Measurements from ENCODE around the gene ZNF587. TPM values are rescaled to one million over a fixed set of nuclear protein-coding genes. Genes with fewer than 3 reads are reported as not detected.

Gene ZNF587
- total RNA-seq, 6 experiments from 2014 or later: 22.6 to 28.6 (median 25.3) TPM

- DNase-seq: no peak
- Mint-ChIP-seq H3K4me3 (peak overlapping the region; percentile 92), H3K27ac (no peak overlapping the region), H3K4me1 (ENCODE audit: low read depth) (peaks cover 14% of the 10 kb centered on the region), H3K27me3 (ENCODE audit: insufficient read depth) (no peaks in the 10 kb centered on the region), H3K9me3 (peaks cover 39% of the 10 kb centered on the region), H3K36me3 (ENCODE audit: low read depth) (peaks cover 67% of the 10 kb centered on the region)
- TF ChIP-seq, protein P1, sequence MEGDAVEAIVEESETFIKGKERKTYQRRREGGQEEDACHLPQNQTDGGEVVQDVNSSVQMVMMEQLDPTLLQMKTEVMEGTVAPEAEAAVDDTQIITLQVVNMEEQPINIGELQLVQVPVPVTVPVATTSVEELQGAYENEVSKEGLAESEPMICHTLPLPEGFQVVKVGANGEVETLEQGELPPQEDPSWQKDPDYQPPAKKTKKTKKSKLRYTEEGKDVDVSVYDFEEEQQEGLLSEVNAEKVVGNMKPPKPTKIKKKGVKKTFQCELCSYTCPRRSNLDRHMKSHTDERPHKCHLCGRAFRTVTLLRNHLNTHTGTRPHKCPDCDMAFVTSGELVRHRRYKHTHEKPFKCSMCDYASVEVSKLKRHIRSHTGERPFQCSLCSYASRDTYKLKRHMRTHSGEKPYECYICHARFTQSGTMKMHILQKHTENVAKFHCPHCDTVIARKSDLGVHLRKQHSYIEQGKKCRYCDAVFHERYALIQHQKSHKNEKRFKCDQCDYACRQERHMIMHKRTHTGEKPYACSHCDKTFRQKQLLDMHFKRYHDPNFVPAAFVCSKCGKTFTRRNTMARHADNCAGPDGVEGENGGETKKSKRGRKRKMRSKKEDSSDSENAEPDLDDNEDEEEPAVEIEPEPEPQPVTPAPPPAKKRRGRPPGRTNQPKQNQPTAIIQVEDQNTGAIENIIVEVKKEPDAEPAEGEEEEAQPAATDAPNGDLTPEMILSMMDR (IDR thresholded peaks at IDR 0.05): no peak
These were observed 64.9 kb downstream of the ZNF587 start for GRCh38 chr19:57914531-57914930.

Other genes starting within 250 kb of the ZNF587 start
- gene ZNF530, start 250.0 kb upstream of the ZNF587 start, total RNA-seq (2021; fragmentation: NEBNext Ultra II Directional; extraction: Animal tissue kit (Norgen Biotek cat#: 25700)): 1 to 10 TPM; 2.3 to 4.5 (median 3.6) TPM
- gene ZNF134, start 235.6 kb upstream of the ZNF587 start, total RNA-seq (2021; fragmentation: NEBNext Ultra II Directional; extraction: Animal tissue kit (Norgen Biotek cat#: 25700)): 10 to 100 TPM; 13.5 to 14.6 (median 14.3) TPM
- 1 to 10 TPM; 5.8 to 8.1 (median 6.7) TPM for gene ZNF211, start 216.7 kb upstream of the ZNF587 start, total RNA-seq (2021; fragmentation: NEBNext Ultra II Directional; extraction: Animal tissue kit (Norgen Biotek cat#: 25700))
- gene ZSCAN4, start 180.9 kb upstream of the ZNF587 start, total RNA-seq (2021; fragmentation: NEBNext Ultra II Directional; extraction: Animal tissue kit (Norgen Biotek cat#: 25700)): not detected
- gene ZNF551, start 167.9 kb upstream of the ZNF587 start, total RNA-seq (2021; fragmentation: NEBNext Ultra II Directional; extraction: Animal tissue kit (Norgen Biotek cat#: 25700)): 1 to 10 TPM; 3.3 to 4.6 (median 4.4) TPM
- under 1 TPM in 4 of 6 experiments, not detected in 2; 0.11 to 0.20 (median 0.16) TPM for gene ZNF154, start 140.7 kb upstream of the ZNF587 start, total RNA-seq (2021; fragmentation: NEBNext Ultra II Directional; extraction: Animal tissue kit (Norgen Biotek cat#: 25700))
- gene ZNF671, start 122.2 kb upstream of the ZNF587 start, total RNA-seq (2021; fragmentation: NEBNext Ultra II Directional; extraction: Animal tissue kit (Norgen Biotek cat#: 25700)): 1 to 10 TPM; 2.8 to 4.2 (median 3.7) TPM
- 1 to 10 TPM; 5.4 to 9.3 (median 7.0) TPM for gene ZNF776, start 103.0 kb upstream of the ZNF587 start, total RNA-seq (2021; fragmentation: NEBNext Ultra II Directional; extraction: Animal tissue kit (Norgen Biotek cat#: 25700))
- 1 to 10 TPM; 6.4 to 8.8 (median 6.9) TPM for gene ZNF586, start 80.2 kb upstream of the ZNF587 start, total RNA-seq (2021; fragmentation: NEBNext Ultra II Directional; extraction: Animal tissue kit (Norgen Biotek cat#: 25700))
- gene ZNF552, start 34.9 kb upstream of the ZNF587 start, total RNA-seq (2021; fragmentation: NEBNext Ultra II Directional; extraction: Animal tissue kit (Norgen Biotek cat#: 25700)): 1 to 10 TPM; 2.7 to 3.8 (median 3.0) TPM
- 10 to 100 TPM in 1 of 6 experiments, 1 to 10 TPM in 5; 7.8 to 10.7 (median 9.4) TPM for gene ZNF587B, start 19.6 kb upstream of the ZNF587 start, total RNA-seq (2021; fragmentation: NEBNext Ultra II Directional; extraction: Animal tissue kit (Norgen Biotek cat#: 25700))
- gene ZNF814, start 39.2 kb downstream of the ZNF587 start, total RNA-seq (2021; fragmentation: NEBNext Ultra II Directional; extraction: Animal tissue kit (Norgen Biotek cat#: 25700)): 1 to 10 TPM in 5 of 6 experiments, under 1 TPM in 1; 1.00 to 1.6 (median 1.3) TPM
- 10 to 100 TPM in 1 of 6 experiments, 1 to 10 TPM in 5; 6.8 to 10.3 (median 9.0) TPM for gene ZNF417, start 66.7 kb downstream of the ZNF587 start, total RNA-seq (2021; fragmentation: NEBNext Ultra II Directional; extraction: Animal tissue kit (Norgen Biotek cat#: 25700))
- gene ZNF418, start 85.5 kb downstream of the ZNF587 start, total RNA-seq (2021; fragmentation: NEBNext Ultra II Directional; extraction: Animal tissue kit (Norgen Biotek cat#: 25700)): under 1 TPM; 0.07 to 0.81 (median 0.46) TPM
- gene ZNF256, start 97.8 kb downstream of the ZNF587 start, total RNA-seq (2021; fragmentation: NEBNext Ultra II Directional; extraction: Animal tissue kit (Norgen Biotek cat#: 25700)): 1 to 10 TPM; 2.8 to 3.9 (median 3.2) TPM
- gene C19orf18, start 124.7 kb downstream of the ZNF587 start, total RNA-seq (2021; fragmentation: NEBNext Ultra II Directional; extraction: Animal tissue kit (Norgen Biotek cat#: 25700)): under 1 TPM in 3 of 6 experiments, not detected in 3; 0.23 to 0.59 (median 0.33) TPM
- 1 to 10 TPM; 3.5 to 6.0 (median 4.9) TPM for gene ZNF606, start 153.0 kb downstream of the ZNF587 start, total RNA-seq (2021; fragmentation: NEBNext Ultra II Directional; extraction: Animal tissue kit (Norgen Biotek cat#: 25700))
- not detected for gene ZSCAN1, start 184.2 kb downstream of the ZNF587 start, total RNA-seq (2021; fragmentation: NEBNext Ultra II Directional; extraction: Animal tissue kit (Norgen Biotek cat#: 25700))
- gene ZNF135, start 209.4 kb downstream of the ZNF587 start, total RNA-seq (2021; fragmentation: NEBNext Ultra II Directional; extraction: Animal tissue kit (Norgen Biotek cat#: 25700)): under 1 TPM in 2 of 6 experiments, not detected in 4; 0.07 to 0.09 TPM
- 1 to 10 TPM in 5 of 6 experiments, under 1 TPM in 1; 0.80 to 2.8 (median 2.1) TPM for gene ZSCAN18, start 248.4 kb downstream of the ZNF587 start, total RNA-seq (2021; fragmentation: NEBNext Ultra II Directional; extraction: Animal tissue kit (Norgen Biotek cat#: 25700))